Astrocyte (in vitro differentiated cells and primary cell): Measurements from ENCODE around the gene GIPC3. TPM values are rescaled to one million over a fixed set of nuclear protein-coding genes. Genes with fewer than 3 reads are reported as not detected.

Experiments used
- DNase-seq: peaks from one replicate; pipeline ENCODE4 v3.0.0-alpha.2; 2010; ENCODE audit warnings: low read depth
- FAIRE-seq: peaks from 2 replicates; lab custom pipeline; 2011; peaks lifted over from hg19 to GRCh38; lab: Jason Lieb, UNC
- H2AFZ ChIP-seq: 2 replicates; pipeline ENCODE4 v1.6.0; 2012; ENCODE audit warnings: low read depth, low read length, inconsistent platforms
- H3K27ac ChIP-seq: 2 replicates; pipeline ENCODE4 v1.5.1; 2011; ENCODE audit warnings: low read depth, low read length, inconsistent platforms
- H3K27me3 ChIP-seq: 2 replicates; pipeline ENCODE4 v1.6.0; 2011; ENCODE audit warnings: low read length, inconsistent platforms; ENCODE audit not compliant: insufficient read depth
- H3K36me3 ChIP-seq: 2 replicates; pipeline ENCODE4 v1.5.1; 2011; ENCODE audit warnings: low read length, inconsistent platforms; ENCODE audit not compliant: insufficient read depth
- H3K4me1 ChIP-seq: 2 replicates; pipeline ENCODE4 v1.5.1; 2011; ENCODE audit warnings: low read length, inconsistent platforms; ENCODE audit not compliant: insufficient read depth
- H3K4me2 ChIP-seq: 2 replicates; pipeline ENCODE4 v1.6.0; 2012; ENCODE audit warnings: low read length, inconsistent platforms
- H3K4me3 ChIP-seq: 2 replicates; pipeline ENCODE4 v1.5.1; 2011; ENCODE audit warnings: low read depth, mild to moderate bottlenecking, low read length, inconsistent platforms; ENCODE audit not compliant: insufficient read depth
- H3K79me2 ChIP-seq: 2 replicates; pipeline ENCODE4 v1.6.0; 2012; ENCODE audit warnings: mild to moderate bottlenecking, low read length, inconsistent platforms; ENCODE audit not compliant: insufficient read depth
- H3K9ac ChIP-seq: 2 replicates; pipeline ENCODE4 v1.6.0; 2012; ENCODE audit warnings: mild to moderate bottlenecking, low read length, inconsistent platforms
- H3K9me3 ChIP-seq: 2 replicates; pipeline ENCODE4 v1.5.1; 2012; ENCODE audit warnings: low read depth, mild to moderate bottlenecking, low read length, inconsistent platforms; ENCODE audit not compliant: insufficient read depth
- H4K20me1 ChIP-seq: 2 replicates; pipeline ENCODE4 v1.6.0; 2012; ENCODE audit warnings: low read length, inconsistent platforms; ENCODE audit not compliant: insufficient read depth
- H3K27ac Mint-ChIP-seq: one replicate; pipeline ENCODE4 v1.8.0; 2021; ENCODE audit warnings: mild to moderate bottlenecking, mixed read lengths; ENCODE audit not compliant: unreplicated experiment
- H3K27me3 Mint-ChIP-seq: one replicate; pipeline ENCODE4 v1.8.0; 2021; ENCODE audit warnings: low read depth, mixed read lengths; ENCODE audit not compliant: unreplicated experiment
- H3K36me3 Mint-ChIP-seq: one replicate; pipeline ENCODE4 v1.8.0; 2021; ENCODE audit warnings: low read depth, mixed read lengths; ENCODE audit not compliant: unreplicated experiment
- H3K4me1 Mint-ChIP-seq: one replicate; pipeline ENCODE4 v1.8.0; 2021; ENCODE audit warnings: low read depth, mixed read lengths; ENCODE audit not compliant: unreplicated experiment
- H3K4me3 Mint-ChIP-seq: one replicate; pipeline ENCODE4 v1.8.0; 2021; ENCODE audit warnings: mild to moderate bottlenecking, moderate library complexity, mixed read lengths; ENCODE audit not compliant: unreplicated experiment
- H3K9me3 Mint-ChIP-seq: one replicate; pipeline ENCODE4 v1.8.0; 2021; ENCODE audit warnings: mild to moderate bottlenecking, mixed read lengths; ENCODE audit not compliant: unreplicated experiment
- CTCF ChIP-seq: IDR thresholded peaks from 2 replicates; pipeline ENCODE4 v1.5.1; 2011; ENCODE audit warnings: low read depth, mild to moderate bottlenecking, inconsistent platforms, low read length, moderate library complexity; ENCODE audit not compliant: insufficient read depth
- EZH2 ChIP-seq: IDR thresholded peaks from 2 replicates; pipeline ENCODE4 v1.6.1; 2012; ENCODE audit warnings: mild to moderate bottlenecking, low read length, inconsistent platforms; ENCODE audit not compliant: insufficient read depth
- total RNA-seq: library from RNA; stranded (reverse); gene quantifications from 2 replicates; pipeline ENCODE4 v1.2.1, GENCODE V29; 2021

Gene GIPC3
- total RNA-seq, 1 donor from 2014 or later: 0.09 TPM

GRCh38 chr19:3556978-3557460, 28.3 kb upstream of the GIPC3 start:
- peak; percentile 20 for DNase-seq
- peaks cover 25% of the 10 kb centered on the region for H3K4me1 Mint-ChIP-seq
- Histone ChIP-seq H3K9me3 (no peaks in the 10 kb centered on the region), H3K4me1 (peaks cover 29% of the 10 kb centered on the region), H3K9ac (peak overlapping the region; percentile 87), H3K79me2 (peaks cover 46% of the 10 kb centered on the region), H3K27me3 (no peaks in the 10 kb centered on the region), H3K27ac (peak overlapping the region; percentile 53), H2AFZ (peak overlapping the region; percentile 13), H3K4me2 (peak overlapping the region; percentile 98), H3K36me3 (no peaks in the 10 kb centered on the region), H4K20me1 (peaks cover 39% of the 10 kb centered on the region), H3K4me3 (peak overlapping the region; percentile 89)
- no peaks in the 10 kb centered on the region for H3K27me3 Mint-ChIP-seq
- no peak for FAIRE-seq
- H3K36me3 Mint-ChIP-seq: peaks cover 9% of the 10 kb centered on the region
- TF ChIP-seq CTCF (no peak), EZH2 (no peak)
- peak overlapping the region; percentile 85 for H3K27ac Mint-ChIP-seq
- no peaks in the 10 kb centered on the region for H3K9me3 Mint-ChIP-seq
- H3K4me3 Mint-ChIP-seq: peak overlapping the region; percentile 99

DNA sequence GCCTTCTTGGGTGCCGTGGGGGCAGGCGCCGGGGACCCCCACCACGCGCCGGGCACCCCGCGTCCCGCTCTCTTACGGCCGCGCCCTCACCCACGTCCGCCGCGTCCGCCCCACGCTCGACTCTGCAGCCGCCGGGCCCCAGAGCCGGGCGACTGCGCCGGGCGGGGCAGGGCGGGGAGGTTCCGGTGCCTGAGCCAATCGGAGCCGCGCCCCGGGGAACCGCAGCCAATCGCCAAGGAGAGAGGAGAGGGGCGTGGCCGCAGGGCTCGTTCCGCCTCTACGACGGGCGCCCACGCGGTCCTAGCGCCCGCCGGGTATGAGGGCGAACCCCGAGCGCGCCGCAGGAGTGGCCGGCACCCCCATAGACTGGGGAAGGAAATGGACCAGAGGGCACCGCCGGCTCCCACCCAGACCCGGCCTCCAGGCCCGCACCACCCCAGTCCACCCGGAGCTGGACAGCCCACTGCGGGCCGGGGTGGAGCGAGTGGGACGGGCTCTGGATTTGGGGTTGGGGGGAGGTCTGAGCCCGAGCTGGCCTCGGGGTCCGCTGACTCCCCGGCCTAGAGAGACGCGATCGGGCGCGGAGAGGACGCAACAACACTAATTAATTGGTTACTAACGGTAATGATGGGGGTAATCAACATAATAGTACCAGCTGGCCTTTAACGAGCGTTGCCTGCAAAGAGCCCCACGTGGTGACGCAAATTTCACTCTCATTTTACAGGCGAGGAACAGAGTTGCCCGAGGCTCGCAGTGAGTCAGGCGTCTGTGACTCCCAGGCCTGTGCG, 27.6 kb upstream of the GIPC3 start, which contains the start of gene MFSD12:
Gene MFSD12, minus strand, starts transcription at position 126 of the 788 bp plus-strand sequence. CDS start 183 bp downstream, outside the sequence.
- H3K27ac Mint-ChIP-seq: peak within 1 kb of the TSS; percentile 87
- Histone ChIP-seq H3K9me3 (no peaks in the 10 kb centered on the region), H4K20me1 (peaks cover 36% of the 10 kb centered on the region), H3K9ac (peak within 1 kb of the TSS; percentile 87), H2AFZ (peak within 1 kb of the TSS; percentile 90), H3K4me2 (peak within 1 kb of the TSS; percentile 98), H3K27ac (peak within 1 kb of the TSS; percentile 81), H3K27me3 (no peaks in the 10 kb centered on the region), H3K79me2 (peaks cover 43% of the 10 kb centered on the region), H3K4me1 (peaks cover 35% of the 10 kb centered on the region), H3K36me3 (no peaks in the 10 kb centered on the region), H3K4me3 (peak within 1 kb of the TSS; percentile 89)
- peak; percentile 86 for FAIRE-seq
- DNase-seq: peak; percentile 91
- peaks cover 23% of the 10 kb centered on the region for H3K4me1 Mint-ChIP-seq
- H3K9me3 Mint-ChIP-seq: no peaks in the 10 kb centered on the region
- TF ChIP-seq EZH2: no peak
- TF ChIP-seq CTCF: no peak
- H3K4me3 Mint-ChIP-seq: peak within 1 kb of the TSS; percentile 99
- H3K27me3 Mint-ChIP-seq: no peaks in the 10 kb centered on the region
- H3K36me3 Mint-ChIP-seq: peaks cover 9% of the 10 kb centered on the region
